Ovary (tissue), 3 donors: Measurements from ENCODE around the gene NUB1.

ENCODE experiments used
- CTCF ChIP-seq, 3 donors: fragments of 450-650 bp in 2 of 3; fragments of 200-600 bp in 1 of 3; IDR thresholded peaks; one replicate each; pipeline versions ENCODE4 v1.5.1 to v1.8.0; 2016 to 2022; ENCODE audit warnings: antibody characterized with exemption in 3 of 3, mild to moderate bottlenecking in 1 of 3
- POLR2A ChIP-seq: fragments of 450-650 bp; IDR thresholded peaks from one replicate; pipeline ENCODE4 v1.6.1; 2017; ENCODE audit warnings: antibody characterized with exemption, mild to moderate bottlenecking, moderate library complexity
- donor health status: DM: no; HTN: no; CAD: no.

- TF ChIP-seq POLR2A (no peak), CTCF (IDR thresholded peaks at IDR 0.05) (no peak)
Measured at GRCh38 chr7:151352512-151352911, 10.9 kb downstream of the NUB1 start.
